ENCODE results near the gene INSYN2A.

DNA sequence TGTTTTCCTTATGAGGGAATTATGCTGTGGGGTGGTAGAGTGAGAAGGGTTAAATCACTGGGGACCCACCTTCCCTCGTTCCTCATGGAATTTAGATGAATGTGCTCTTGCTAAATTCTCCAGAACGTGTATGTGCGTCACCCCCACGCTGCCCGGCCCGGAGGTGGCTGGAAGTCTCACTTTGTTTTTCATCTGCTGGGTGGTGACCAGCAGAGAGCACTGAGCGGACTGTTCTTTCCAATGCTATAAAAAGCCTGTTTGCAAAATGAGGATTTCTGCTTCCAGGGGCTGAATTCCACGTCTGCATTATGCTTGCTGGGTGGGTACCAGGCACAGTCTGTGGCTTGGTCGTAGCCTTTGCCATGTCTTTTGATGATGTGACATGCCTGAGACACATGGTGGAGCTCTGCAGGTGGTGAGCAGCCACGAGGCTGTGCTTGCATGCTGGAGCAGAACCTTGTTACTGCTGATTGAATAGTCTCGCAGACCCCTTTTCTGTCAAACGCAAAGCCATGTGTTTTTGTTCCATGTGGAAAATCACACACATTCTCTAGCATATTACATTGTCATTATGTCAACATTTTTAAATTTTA, 31.9 kb upstream of the INSYN2A start:
- TF ChIP-seq MYC (IDR thresholded peaks at IDR 0.05; ENCODE audit: low read depth, low read length) (no peak), MYC (CRISPR knock-in tag; IDR thresholded peaks at IDR 0.05; ENCODE audit: borderline replicate concordance, low read depth) (no peak), TCF7L2 (IDR thresholded peaks at IDR 0.05; ENCODE audit: low read depth, low read length) (no peak)
